HCT116 (cell line): ENCODE data around the gene ARFGAP3. TPM values are rescaled to one million over a fixed set of nuclear protein-coding genes. Genes with fewer than 3 reads are reported as not detected.

Experiments used
- ATAC-seq: fragments of 200-7000 bp; cut with Tn5 transposase; 2 replicates; pipeline ENCODE4 v1.9.1; 2020; ENCODE audit warnings: mild to moderate bottlenecking, moderate library complexity
- BruUV-seq: library from RNA; stranded (reverse); fragments of 400-500 nt; replicated peaks from 2 replicates; lab custom pipeline; 2021; lab: Mats Ljungman, UMichigan
- CTCF ChIA-PET: fragments of 300-600 bp; sonication (Branson Sonifier 250); formaldehyde crosslinking; loops from one replicate; lab custom pipeline; 2021; ENCODE audit warnings: antibody characterized with exemption; lab: Charles Lee
- POLR2A ChIA-PET: fragments of 300-600, 350-600 bp; sonication (Branson Sonifier 250); formaldehyde crosslinking; loops from one replicate; lab custom pipeline; 2021; ENCODE audit warnings: antibody characterized with exemption; lab: Charles Lee
- RAD21 ChIA-PET, 2 experiments: fragments of 300-600 bp; sonication (Branson Sonifier 250); formaldehyde crosslinking; loops; one replicate each; lab custom pipeline; 2023; ENCODE audit warnings: low total read pairs in 2 of 2; ENCODE audit not compliant: uncharacterized antibody in 2 of 2, unreplicated experiment in 2 of 2, low non-redundant PET in 1 of 2; lab: Charles Lee
- DNase-seq: peaks from one replicate; pipeline ENCODE4 v3.0.0-alpha.2; 2010; ENCODE audit warnings: low read depth, low spot score
- H2AFZ ChIP-seq: fragments of 200-600 bp; shearing (Covaris generic), sonication (generic); 2 replicates; pipeline ENCODE4 v1.6.1; 2017; ENCODE audit warnings: low read depth, mixed run types, mixed read lengths, antibody characterized with exemption, low read length; ENCODE audit not compliant: poor library complexity, severe bottlenecking
- H3K27ac ChIP-seq: 2 replicates; pipeline ENCODE4 v1.5.1; 2012; ENCODE audit warnings: low read depth, low read length
- H3K27me3 ChIP-seq: fragments of 200-600 bp; sonication (generic); 2 replicates; pipeline ENCODE4 v1.6.1; 2016; ENCODE audit warnings: mixed run types, low read length, mixed read lengths; ENCODE audit not compliant: insufficient read depth
- H3K36me3 ChIP-seq, 2 experiments: fragments of 200-500 bp in 1 of 2; fragments of 200-600 bp in 1 of 2; sonication (Bioruptor generic) in 1 of 2; sonication (generic) in 1 of 2; 2 replicates each; pipeline versions ENCODE4 v1.5.1 to v1.6.1; 2014 to 2016; ENCODE audit warnings: low read length in 2 of 2, inconsistent platforms in 1 of 2, mixed read lengths in 1 of 2, mixed run types in 1 of 2; ENCODE audit not compliant: insufficient read depth in 2 of 2, control insufficient read depth in 1 of 2
- H3K4me1 ChIP-seq, 2 experiments: fragments of 200-600 bp in 1 of 2; sonication (generic) in 1 of 2; 2 replicates each; pipeline versions ENCODE4 v1.5.1 to v1.6.1; 2012 to 2017; ENCODE audit warnings: low read length in 2 of 2, inconsistent platforms in 1 of 2, mild to moderate bottlenecking in 1 of 2, mixed read lengths in 1 of 2, mixed run types in 1 of 2, moderate library complexity in 1 of 2; ENCODE audit not compliant: insufficient read depth in 2 of 2, control insufficient read depth in 1 of 2
- H3K4me2 ChIP-seq: fragments of 200-600 bp; sonication (generic); 2 replicates; pipeline ENCODE4 v1.6.1; 2017; ENCODE audit warnings: mixed run types, low read length, mixed read lengths
- H3K4me3 ChIP-seq, 2 experiments: fragments of 200-600 bp in 1 of 2; sonication (generic) in 1 of 2; replicated peaks in 1 of 2; 2 replicates each; pipeline ENCODE4 v1.5.1; 2011 to 2016; ENCODE audit warnings: low read length in 2 of 2, control low read depth in 1 of 2, low read depth in 1 of 2, mild to moderate bottlenecking in 1 of 2, mixed read lengths in 1 of 2, mixed run types in 1 of 2
- H3K79me2 ChIP-seq: fragments of 200-600 bp; sonication (generic); 2 replicates; pipeline ENCODE4 v1.6.1; 2017; ENCODE audit warnings: mild to moderate bottlenecking, mixed run types, low read length, moderate library complexity, mixed read lengths; ENCODE audit not compliant: insufficient read depth
- H3K9ac ChIP-seq: fragments of 200-600 bp; sonication (generic); 2 replicates; pipeline ENCODE4 v1.6.1; 2016; ENCODE audit warnings: low read length, mixed read lengths
- H3K9me2 ChIP-seq: fragments of 200-600 bp; sonication (generic), shearing (Covaris generic); 2 replicates; pipeline ENCODE4 v1.6.1; 2017; ENCODE audit warnings: mixed run types, mild to moderate bottlenecking, moderate library complexity; ENCODE audit not compliant: insufficient read depth
- H3K9me3 ChIP-seq, 2 experiments: fragments of 200-500 bp in 1 of 2; fragments of 200-600 bp in 1 of 2; sonication (Bioruptor generic) in 1 of 2; sonication (generic) in 1 of 2; 2 replicates each; pipeline ENCODE4 v1.6.1; 2014 to 2017; ENCODE audit warnings: low read length in 2 of 2, mixed read lengths in 2 of 2, inconsistent platforms in 1 of 2, low read depth in 1 of 2, mild to moderate bottlenecking in 1 of 2, mixed run types in 1 of 2, moderate library complexity in 1 of 2; ENCODE audit not compliant: control insufficient read depth in 1 of 2, insufficient read depth in 1 of 2
- H4K20me1 ChIP-seq: fragments of 200-600 bp; sonication (generic), shearing (Covaris generic); 2 replicates; pipeline ENCODE4 v1.6.1; 2017; ENCODE audit warnings: mixed run types, mild to moderate bottlenecking, moderate library complexity; ENCODE audit not compliant: insufficient read depth
- ELF1 ChIP-seq: IDR thresholded peaks from 2 replicates; pipeline ENCODE4 v1.6.1; 2012; ENCODE audit warnings: low read depth, borderline replicate concordance
- EZH2 ChIP-seq: fragments of 200-600 bp; sonication (generic); IDR thresholded peaks from 2 replicates; pipeline ENCODE4 v1.6.1; 2017; ENCODE audit warnings: antibody characterized with exemption, mixed run types
- EZH2phosphoT487 ChIP-seq: fragments of 200-600 bp; IDR thresholded peaks from 2 replicates; pipeline ENCODE4 v1.6.1; 2018; ENCODE audit warnings: antibody characterized with exemption, borderline replicate concordance
- MAX ChIP-seq: IDR thresholded peaks from 2 replicates; pipeline ENCODE4 v1.6.1; 2012
- POLR2A ChIP-seq: IDR thresholded peaks from 2 replicates; pipeline ENCODE4 v1.7.0; 2011; ENCODE audit warnings: borderline replicate concordance; ENCODE audit not compliant: insufficient read depth, insufficient read length; ENCODE audit errors: extremely low read depth
- SIN3A ChIP-seq: IDR thresholded peaks from 2 replicates; pipeline ENCODE4 v1.6.1; 2012; ENCODE audit warnings: low read depth
- intact Hi-C: fragments of 100-400 bp; cut with micrococcal nuclease; formaldehyde crosslinking; loops from 2 replicates; pipeline ENCODE4 v1.10.0; 2022
- total RNA-seq: library from RNA; stranded (reverse); gene quantifications from one replicate; pipeline ENCODE4 v1.2.1, GENCODE V29; 2021; ENCODE audit not compliant: unreplicated experiment
- TF ChIP-seq, protein P1 (sequence below): IDR thresholded peaks from 2 replicates; pipeline ENCODE4 v1.6.1; 2012; ENCODE audit warnings: low read depth
- TF ChIP-seq, protein P2 (sequence below): IDR thresholded peaks from 2 replicates; pipeline ENCODE4 v1.6.1; 2011; ENCODE audit warnings: mild to moderate bottlenecking, low read length, moderate library complexity; ENCODE audit not compliant: insufficient replicate concordance; ENCODE audit errors: extremely low read depth

The ARFGAP3 gene
- total RNA-seq, 1 experiment from 2014 or later: 15.4 TPM

- TF ChIP-seq, protein P1, sequence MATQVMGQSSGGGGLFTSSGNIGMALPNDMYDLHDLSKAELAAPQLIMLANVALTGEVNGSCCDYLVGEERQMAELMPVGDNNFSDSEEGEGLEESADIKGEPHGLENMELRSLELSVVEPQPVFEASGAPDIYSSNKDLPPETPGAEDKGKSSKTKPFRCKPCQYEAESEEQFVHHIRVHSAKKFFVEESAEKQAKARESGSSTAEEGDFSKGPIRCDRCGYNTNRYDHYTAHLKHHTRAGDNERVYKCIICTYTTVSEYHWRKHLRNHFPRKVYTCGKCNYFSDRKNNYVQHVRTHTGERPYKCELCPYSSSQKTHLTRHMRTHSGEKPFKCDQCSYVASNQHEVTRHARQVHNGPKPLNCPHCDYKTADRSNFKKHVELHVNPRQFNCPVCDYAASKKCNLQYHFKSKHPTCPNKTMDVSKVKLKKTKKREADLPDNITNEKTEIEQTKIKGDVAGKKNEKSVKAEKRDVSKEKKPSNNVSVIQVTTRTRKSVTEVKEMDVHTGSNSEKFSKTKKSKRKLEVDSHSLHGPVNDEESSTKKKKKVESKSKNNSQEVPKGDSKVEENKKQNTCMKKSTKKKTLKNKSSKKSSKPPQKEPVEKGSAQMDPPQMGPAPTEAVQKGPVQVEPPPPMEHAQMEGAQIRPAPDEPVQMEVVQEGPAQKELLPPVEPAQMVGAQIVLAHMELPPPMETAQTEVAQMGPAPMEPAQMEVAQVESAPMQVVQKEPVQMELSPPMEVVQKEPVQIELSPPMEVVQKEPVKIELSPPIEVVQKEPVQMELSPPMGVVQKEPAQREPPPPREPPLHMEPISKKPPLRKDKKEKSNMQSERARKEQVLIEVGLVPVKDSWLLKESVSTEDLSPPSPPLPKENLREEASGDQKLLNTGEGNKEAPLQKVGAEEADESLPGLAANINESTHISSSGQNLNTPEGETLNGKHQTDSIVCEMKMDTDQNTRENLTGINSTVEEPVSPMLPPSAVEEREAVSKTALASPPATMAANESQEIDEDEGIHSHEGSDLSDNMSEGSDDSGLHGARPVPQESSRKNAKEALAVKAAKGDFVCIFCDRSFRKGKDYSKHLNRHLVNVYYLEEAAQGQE: no peak
- TF ChIP-seq POLR2A: no peak
- TF ChIP-seq ELF1: no peak
- no peak for TF ChIP-seq EZH2
These were observed 22.4 kb upstream of the ARFGAP3 start (continued) for GRCh38 chr22:42879371-42880021.

GRCh38 chr22:42878561-42879305 is 21.7 kb upstream of the ARFGAP3 start:
- intact Hi-C loops: no loop called here
- H3K9ac ChIP-seq: no peak overlapping the region
- H3K4me3 ChIP-seq: no peak overlapping the region
- H3K27ac ChIP-seq: no peak overlapping the region
- no peaks in the 10 kb centered on the region for H3K79me2 ChIP-seq
- H3K36me3 ChIP-seq: peaks cover 10 to 25% of the 10 kb centered on the region in 2 experiments; a peak in 3 of 4 replicates
- H3K27me3 ChIP-seq: no peaks in the 10 kb centered on the region
- no TSS peak for BruUV-seq
- no peaks in the 10 kb centered on the region for H3K9me3 ChIP-seq
- POLR2A ChIA-PET: no interaction called here
- RAD21 ChIA-PET: no interaction called here
- no peak for DNase-seq
- no peak overlapping the region for H2AFZ ChIP-seq
- ATAC-seq: no peak
- CTCF ChIA-PET: no interaction called here
- no peaks in the 10 kb centered on the region for H4K20me1 ChIP-seq
- no peaks in the 10 kb centered on the region for H3K9me2 ChIP-seq
- TF ChIP-seq, protein P2, sequence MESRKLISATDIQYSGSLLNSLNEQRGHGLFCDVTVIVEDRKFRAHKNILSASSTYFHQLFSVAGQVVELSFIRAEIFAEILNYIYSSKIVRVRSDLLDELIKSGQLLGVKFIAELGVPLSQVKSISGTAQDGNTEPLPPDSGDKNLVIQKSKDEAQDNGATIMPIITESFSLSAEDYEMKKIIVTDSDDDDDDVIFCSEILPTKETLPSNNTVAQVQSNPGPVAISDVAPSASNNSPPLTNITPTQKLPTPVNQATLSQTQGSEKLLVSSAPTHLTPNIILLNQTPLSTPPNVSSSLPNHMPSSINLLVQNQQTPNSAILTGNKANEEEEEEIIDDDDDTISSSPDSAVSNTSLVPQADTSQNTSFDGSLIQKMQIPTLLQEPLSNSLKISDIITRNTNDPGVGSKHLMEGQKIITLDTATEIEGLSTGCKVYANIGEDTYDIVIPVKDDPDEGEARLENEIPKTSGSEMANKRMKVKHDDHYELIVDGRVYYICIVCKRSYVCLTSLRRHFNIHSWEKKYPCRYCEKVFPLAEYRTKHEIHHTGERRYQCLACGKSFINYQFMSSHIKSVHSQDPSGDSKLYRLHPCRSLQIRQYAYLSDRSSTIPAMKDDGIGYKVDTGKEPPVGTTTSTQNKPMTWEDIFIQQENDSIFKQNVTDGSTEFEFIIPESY: no peak
- no peak for TF ChIP-seq MAX
- TF ChIP-seq POLR2A: no peak
- TF ChIP-seq SIN3A: no peak
- no peak for TF ChIP-seq EZH2phosphoT487
- no peak overlapping the region for H3K4me2 ChIP-seq
- H3K4me1 ChIP-seq: no peaks in the 10 kb centered on the region
